Measurements from ENCODE around the gene ABHD8.

GRCh38 chr19:17289489-17289888 is 13.7 kb downstream of the ABHD8 start:
- no peak for TF ChIP-seq ZNF263 (CRISPR knock-in tag; IDR thresholded peaks at IDR 0.05)
- no peak for TF ChIP-seq RBM22 (optimal IDR thresholded peaks at IDR 0.05; ENCODE audit: low read length)
- TF ChIP-seq CEBPG (CRISPR knock-in tag; IDR thresholded peaks at IDR 0.05): no peak
- TF ChIP-seq RNF2 (conservative IDR thresholded peaks at IDR 0.05; ENCODE audit: low read depth): no peak
